GM19023 (cell line): ENCODE measurements around the gene TMEM201.
"Not testable (repeated sequence)": the region's sequence is repeated elsewhere in the genome, so short reads cannot be mapped to it uniquely, and the experiment has no call there.

Experiments used
- ATAC-seq: cut with Tn5 transposase; IDR thresholded peaks from one replicate; pipeline ENCODE4 v1.9.1; 2021; ENCODE audit warnings: mild to moderate bottlenecking, moderate library complexity; ENCODE audit not compliant: unreplicated experiment

TMEM201 gene

GRCh38 chr1:9615316-9616063, 26.8 kb downstream of the TMEM201 start:
- no peak for ATAC-seq

DNA sequence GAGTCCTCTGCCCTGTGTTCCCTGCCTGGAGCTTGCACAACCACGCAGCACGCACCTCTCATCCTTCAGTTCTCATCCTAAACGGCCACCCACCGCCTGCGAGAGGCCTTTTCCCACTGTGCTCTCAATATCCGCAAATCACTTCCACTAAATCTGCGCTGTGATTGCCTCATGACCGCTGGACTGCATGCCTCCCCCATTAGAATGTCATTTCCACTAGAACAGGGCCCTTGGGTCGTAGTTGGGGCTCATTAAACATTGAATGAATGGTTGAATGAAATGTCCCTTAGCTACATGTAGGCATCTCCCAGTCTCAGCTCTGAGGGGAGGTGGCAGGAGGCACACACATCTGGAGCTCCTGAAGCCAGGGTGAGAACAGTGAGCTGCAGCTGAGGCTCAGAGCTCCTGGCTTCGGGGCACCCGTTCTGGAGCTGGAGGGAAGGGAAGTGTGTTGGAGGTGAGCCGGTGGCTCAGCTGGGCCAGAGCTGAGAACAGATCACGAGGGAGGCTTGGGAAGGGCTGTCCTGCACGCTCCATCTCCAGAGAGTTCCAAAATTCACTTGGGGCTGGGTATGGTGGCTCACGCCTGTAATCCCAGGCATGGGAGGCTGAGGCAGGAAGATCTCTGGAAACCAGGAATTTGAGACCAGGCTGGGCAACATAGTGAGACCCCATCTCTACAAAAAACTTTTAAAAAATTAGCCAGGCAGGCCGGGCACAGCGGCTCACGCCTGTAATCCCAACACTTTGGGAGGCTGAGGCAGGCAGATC, 30.4 kb downstream of the TMEM201 start:
- ATAC-seq, result no peak

- ATAC-seq, result no peak
Measured at GRCh38 chr1:9621032-9621431, 32.3 kb downstream of the TMEM201 start.

- no peak for ATAC-seq
Measured at GRCh38 chr1:9624081-9624480, 35.4 kb downstream of the TMEM201 start.

DNA sequence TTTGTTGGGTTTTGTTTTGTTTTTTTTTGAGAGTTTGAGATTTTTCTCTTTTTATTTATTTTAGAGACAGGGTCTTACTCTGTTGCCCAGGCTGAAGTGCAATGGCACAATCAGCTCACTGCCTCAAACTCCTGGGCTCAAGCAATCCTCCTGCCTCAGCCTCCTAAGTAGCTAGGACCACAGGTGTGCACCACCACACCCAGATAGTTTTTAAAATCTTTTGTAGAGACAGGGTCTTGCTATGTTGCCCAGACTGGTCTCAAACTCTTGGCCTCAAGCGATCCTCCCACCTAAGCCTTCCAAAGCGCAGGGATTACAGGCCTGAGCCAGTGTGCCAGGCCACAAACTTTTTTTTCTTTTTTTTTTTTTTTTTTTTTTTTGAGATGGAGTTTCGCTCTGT, 36.3 kb downstream of the TMEM201 start:
- ATAC-seq, result not testable (repeated sequence)

- ATAC-seq, result peak; percentile 37
Measured at GRCh38 chr1:9626201-9626608, 37.5 kb downstream of the TMEM201 start.

DNA sequence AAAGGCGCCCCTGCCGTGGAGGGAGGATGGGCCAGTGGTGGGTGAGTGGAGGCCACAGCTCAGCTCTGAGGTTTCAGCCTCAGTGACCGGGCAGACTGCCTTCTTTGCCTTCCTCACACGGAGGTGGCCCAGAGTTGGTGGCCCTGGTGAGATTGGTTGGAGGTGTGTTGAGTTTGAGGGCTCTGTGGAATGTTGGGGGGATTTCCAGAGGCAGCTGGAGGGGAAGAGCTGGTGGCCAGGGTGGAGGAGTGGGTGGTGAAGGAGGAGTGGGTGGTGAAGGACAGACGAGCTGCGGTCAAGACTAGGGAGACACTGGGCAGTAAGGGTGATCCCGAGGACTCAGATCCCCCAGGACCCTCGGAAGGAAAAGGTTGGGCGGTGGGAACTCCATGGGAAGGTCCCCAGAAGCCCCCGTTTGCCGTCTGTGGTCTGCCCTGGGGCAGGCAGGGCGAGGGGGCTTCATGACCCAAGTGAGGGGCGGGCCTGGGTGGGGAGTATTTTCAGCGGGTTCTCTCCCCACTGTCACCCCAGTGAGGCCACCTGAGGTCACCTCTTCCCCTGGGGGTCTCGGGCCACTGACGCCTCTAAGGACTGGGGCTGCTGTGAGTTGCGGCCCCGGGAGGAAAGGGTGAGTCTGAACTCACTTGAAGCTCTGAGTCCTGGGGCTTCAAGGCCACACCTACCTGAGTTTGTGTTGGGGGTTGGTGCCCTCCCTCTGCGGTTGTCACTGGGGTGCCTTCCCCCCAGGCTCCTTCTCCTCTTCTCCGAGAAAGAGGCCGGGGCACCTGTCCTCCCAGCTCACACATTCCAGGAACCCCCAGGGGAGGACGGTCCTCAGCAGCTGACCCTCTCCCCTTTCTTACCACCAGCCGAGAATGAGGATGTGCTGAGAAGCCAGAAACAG, 40.1 kb downstream of the TMEM201 start:
- no peak for ATAC-seq

GRCh38 chr1:9629445-9630201, 40.9 kb downstream of the TMEM201 start:
- no peak for ATAC-seq

- no peak for ATAC-seq
Measured at GRCh38 chr1:9630331-9631111, 41.8 kb downstream of the TMEM201 start.

- no peak for ATAC-seq
Measured at GRCh38 chr1:9631613-9632012, 42.9 kb downstream of the TMEM201 start.

GRCh38 chr1:9633493-9633892, 44.8 kb downstream of the TMEM201 start:
- ATAC-seq, result no peak

DNA sequence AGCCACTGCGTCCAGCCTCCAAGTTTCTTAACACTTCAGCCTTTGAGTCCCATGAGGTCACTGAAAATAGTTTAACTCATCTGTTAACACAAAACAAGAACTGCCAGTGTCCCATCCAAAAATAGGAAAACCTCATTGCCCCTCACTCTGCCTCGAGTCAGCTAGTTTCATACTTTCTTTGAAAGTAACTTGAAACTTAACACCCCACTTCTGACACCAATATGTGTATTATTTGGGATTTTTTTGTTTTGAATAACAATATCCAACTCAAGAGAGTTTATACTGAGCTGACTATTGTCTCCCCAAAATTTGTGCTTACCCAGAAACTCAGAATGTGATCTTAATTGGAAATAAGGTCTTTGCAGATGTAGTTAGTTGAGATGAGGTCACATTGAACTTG, 45.9 kb downstream of the TMEM201 start:
- no peak for ATAC-seq

DNA sequence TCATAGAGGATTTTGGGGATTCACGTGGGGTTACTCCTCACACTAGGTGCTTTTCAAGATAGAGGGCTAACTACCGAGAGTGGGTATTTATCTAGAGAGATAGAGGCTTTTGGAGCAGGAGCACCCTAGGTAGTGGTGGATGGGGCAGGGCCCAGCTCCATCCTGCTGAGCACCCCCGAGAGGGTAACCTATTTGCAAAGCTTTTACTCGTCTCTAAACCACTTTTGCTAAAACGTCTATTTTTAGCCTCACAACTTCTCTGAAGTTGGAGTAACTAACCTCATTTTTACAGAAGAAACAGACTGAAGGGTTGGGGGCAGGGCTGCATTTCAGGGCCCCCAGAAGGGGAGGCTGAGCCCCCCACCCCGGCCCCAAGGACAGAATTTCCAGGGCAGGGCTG, 50.5 kb downstream of the TMEM201 start:
- ATAC-seq, result no peak

DNA sequence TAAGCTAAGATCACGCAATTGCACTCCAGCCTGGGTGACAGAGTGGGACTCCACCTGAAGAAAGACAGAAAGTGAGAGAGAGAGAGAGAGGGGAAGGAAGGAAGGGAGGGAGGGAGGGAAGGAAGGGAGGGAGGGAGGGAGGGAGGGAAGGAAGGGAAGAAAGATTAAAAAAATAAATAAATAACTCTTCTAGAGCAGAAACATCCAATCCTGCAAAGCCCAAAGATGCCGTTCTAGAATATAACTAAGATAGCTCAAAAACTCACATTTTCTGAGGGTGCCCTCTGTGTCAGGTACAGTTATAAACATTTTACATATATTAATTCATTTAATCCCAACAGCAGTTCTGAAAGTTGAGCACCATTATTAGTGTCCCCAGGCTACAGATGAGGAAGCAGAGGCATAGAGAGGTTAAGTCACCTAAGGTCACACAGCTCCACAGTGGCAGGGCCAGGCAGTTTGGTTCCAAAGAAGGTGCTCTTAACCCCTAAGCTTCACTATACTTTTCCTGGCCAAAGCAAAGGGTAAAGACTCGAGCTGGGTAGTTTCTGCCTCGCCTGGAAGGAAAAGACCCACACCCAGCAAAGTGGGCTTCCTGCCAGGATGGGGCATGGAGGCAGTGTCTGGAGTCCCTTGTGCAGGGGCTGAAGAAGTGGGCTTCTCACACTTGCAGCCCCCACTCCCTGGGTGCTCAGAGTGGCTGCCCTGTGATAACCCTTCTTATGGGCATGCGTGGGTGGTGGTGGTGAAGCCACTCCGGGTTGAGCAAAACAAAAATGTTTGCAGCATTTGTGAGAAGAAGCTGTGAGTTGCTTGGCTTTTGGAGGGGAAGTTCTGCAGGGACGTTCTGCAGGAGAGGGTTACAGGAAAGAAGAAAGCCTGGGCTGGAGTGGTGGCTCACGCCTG, 54.9 kb downstream of the TMEM201 start:
- no peak for ATAC-seq

- ATAC-seq, result no peak
Measured at GRCh38 chr1:9646037-9646436, 57.3 kb downstream of the TMEM201 start.

- no peak for ATAC-seq
Measured at GRCh38 chr1:9648171-9648570, 59.5 kb downstream of the TMEM201 start.

- ATAC-seq, result no peak
Measured at GRCh38 chr1:9649769-9650168, 61.1 kb downstream of the TMEM201 start.

DNA sequence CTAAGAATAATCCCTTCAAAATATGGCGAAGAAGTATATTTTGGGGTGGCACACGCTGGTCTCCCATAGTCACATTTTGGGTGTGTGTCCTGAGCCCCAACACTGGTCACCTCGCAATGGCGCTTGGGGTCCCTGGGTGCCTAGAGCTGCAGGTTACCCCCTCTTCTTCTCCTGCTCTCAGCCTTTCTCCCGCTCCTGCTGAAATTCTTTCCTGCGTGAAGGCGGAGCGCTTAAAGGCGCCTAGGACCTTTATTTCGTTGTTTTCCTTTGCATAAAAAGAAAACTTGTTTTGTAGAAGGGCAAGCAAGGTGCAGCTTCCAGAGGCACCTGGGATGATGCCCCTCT, 62.5 kb downstream of the TMEM201 start:
- ATAC-seq, result no peak
